ENCODE measurements around the gene EPHA6.
"Not testable (repeated sequence)": the region's sequence is repeated elsewhere in the genome, so short reads cannot be mapped to it uniquely, and the experiment has no call there.

The EPHA6 gene

DNA sequence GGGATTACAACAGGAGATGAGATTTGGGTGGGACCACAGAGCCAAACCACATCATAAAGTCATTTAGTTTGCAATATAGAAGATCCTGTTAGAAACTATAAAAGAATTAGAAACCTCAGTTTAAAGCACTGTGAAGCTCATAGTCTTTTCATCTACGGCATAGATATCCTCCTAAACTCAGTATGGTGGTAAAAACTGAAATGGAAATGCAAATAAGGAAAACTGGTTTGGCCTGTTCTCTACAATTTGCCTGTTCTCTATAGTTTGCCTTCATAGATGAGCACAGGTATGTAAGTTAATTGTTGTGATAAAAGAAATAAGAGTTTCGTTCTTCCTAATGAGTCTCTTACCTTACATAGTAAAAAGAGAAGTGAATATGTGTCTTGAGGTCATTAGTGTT, 618.5 kb downstream of the EPHA6 start:
- peak; percentile 84 for DNase-seq (ENCODE audit: low read depth)
- TF ChIP-seq, protein P1, sequence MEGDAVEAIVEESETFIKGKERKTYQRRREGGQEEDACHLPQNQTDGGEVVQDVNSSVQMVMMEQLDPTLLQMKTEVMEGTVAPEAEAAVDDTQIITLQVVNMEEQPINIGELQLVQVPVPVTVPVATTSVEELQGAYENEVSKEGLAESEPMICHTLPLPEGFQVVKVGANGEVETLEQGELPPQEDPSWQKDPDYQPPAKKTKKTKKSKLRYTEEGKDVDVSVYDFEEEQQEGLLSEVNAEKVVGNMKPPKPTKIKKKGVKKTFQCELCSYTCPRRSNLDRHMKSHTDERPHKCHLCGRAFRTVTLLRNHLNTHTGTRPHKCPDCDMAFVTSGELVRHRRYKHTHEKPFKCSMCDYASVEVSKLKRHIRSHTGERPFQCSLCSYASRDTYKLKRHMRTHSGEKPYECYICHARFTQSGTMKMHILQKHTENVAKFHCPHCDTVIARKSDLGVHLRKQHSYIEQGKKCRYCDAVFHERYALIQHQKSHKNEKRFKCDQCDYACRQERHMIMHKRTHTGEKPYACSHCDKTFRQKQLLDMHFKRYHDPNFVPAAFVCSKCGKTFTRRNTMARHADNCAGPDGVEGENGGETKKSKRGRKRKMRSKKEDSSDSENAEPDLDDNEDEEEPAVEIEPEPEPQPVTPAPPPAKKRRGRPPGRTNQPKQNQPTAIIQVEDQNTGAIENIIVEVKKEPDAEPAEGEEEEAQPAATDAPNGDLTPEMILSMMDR (IDR thresholded peaks at IDR 0.05; ENCODE audit: control insufficient read depth, extremely low read depth, insufficient read depth) = no peak

DNA sequence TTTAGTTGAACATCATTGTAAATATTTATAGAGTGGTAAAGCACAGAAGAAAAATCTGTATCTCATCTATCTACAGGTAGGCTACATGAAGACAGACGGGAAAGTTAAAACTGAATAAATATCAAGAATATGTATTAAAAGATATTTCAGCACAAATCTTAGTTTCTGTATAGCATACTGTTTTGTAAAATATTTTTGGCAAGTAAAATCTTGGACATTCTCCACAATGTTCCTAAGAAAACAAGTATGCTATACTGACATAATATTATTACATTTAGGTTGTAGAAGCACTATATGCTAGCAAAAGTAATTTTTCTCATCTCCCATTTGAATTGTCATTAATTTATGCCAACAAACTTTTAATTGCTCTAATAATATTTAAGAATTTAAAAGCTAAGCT, 623.7 kb downstream of the EPHA6 start:
- TF ChIP-seq, protein P1 (IDR thresholded peaks at IDR 0.05; ENCODE audit: control insufficient read depth, extremely low read depth, insufficient read depth) = no peak
- no peak for DNase-seq (ENCODE audit: low read depth)

More for the DNA sequence above, 618.5 kb downstream of the EPHA6 start:
- H3K4me3 ChIP-seq (ENCODE audit: low read depth, low read length) = no peak overlapping the region

DNA sequence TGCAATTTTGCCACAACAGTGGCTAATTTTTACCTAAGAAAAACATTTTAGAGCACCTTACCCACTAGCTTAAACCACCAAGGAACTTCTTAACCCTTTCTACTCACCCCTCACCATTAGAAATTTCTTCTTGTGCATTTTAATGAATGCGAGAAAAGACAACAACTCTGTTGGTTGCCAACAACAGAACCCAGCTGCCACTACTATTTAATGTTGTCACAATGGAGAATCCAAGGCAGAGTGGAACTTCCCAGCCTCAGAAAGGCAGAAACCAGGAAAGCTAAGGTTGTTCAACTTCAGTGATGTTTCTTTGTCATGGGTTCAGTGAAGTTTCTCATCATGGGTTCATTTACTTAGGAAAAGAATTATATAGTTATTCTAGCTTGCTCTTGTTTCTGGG, 625.0 kb downstream of the EPHA6 start:
- TF ChIP-seq, protein P1 (IDR thresholded peaks at IDR 0.05; ENCODE audit: control insufficient read depth, extremely low read depth, insufficient read depth) = no peak
- no peak for DNase-seq (ENCODE audit: low read depth)

More for the DNA sequence above, 623.7 kb downstream of the EPHA6 start:
- no peak overlapping the region for H3K4me3 ChIP-seq (ENCODE audit: low read depth, low read length)

DNA sequence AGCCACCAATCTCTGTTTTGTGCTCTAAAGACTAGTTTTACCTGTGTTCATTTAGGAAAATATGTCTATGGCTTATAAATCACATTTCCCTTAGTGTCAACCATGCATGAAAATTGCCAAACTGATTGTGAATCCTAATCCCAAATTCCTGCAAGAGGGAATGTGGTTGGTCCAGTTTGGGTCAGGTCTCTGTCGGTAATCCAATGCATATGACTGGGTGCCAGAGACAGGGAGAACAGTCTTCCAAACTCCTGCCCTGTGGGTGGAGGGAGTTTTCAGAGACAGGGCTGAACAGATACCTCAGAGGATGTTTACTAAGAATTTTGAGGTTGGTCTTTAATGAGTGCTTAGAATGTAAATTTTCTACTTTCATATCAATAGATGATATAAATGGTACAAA, 649.6 kb downstream of the EPHA6 start:
- TF ChIP-seq, protein P1 (IDR thresholded peaks at IDR 0.05; ENCODE audit: control insufficient read depth, extremely low read depth, insufficient read depth) = no peak
- no peak overlapping the region for H3K4me3 ChIP-seq (ENCODE audit: low read depth, low read length)
- DNase-seq (ENCODE audit: low read depth) = no peak

More for the DNA sequence above, 625.0 kb downstream of the EPHA6 start:
- no peak overlapping the region for H3K4me3 ChIP-seq (ENCODE audit: low read depth, low read length)

DNA sequence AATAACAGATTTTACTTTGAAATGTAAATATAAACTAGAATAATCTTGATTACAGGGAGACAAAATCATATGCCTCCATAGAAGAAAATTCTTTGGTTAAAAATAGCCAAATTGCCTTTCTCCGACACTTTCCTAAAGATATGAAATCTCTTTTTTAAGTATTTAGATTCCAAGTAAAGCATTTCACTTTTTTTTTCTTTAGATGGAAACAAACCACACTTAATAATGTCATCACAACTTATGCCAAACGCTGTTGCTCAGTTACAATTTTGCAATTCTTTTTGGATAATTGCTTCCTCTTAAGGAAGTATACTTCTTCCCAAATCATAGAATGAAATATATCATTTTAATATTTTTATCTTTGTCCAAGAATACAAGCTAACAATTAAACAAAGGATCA, 656.1 kb downstream of the EPHA6 start:
- DNase-seq (ENCODE audit: low read depth) = no peak

DNA sequence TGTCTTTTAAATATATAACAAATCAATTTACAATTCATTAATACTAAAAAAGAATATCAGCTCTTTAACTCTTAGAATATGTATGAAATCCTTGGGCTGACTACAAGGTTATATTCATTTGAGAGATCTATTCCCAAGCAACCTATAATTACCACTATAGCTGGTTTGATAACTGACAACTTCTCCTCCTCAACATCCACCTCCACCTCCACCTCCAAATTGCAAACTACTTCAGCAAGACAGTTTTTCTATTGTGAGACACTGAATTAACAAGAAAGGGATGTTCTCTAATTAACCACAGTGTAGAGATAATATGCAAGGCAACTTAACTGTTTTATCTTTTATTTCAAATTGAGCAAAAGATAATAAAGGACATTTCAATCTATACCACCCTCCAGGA, 665.3 kb downstream of the EPHA6 start:
- no peak for DNase-seq (ENCODE audit: low read depth)
- TF ChIP-seq, protein P1 (IDR thresholded peaks at IDR 0.05; ENCODE audit: control insufficient read depth, extremely low read depth, insufficient read depth) = no peak
- no peak overlapping the region for H3K4me3 ChIP-seq (ENCODE audit: low read depth, low read length)

More for the DNA sequence above, 656.1 kb downstream of the EPHA6 start:
- no peak overlapping the region for H3K4me3 ChIP-seq (ENCODE audit: low read depth, low read length)
- TF ChIP-seq, protein P1 (IDR thresholded peaks at IDR 0.05; ENCODE audit: control insufficient read depth, extremely low read depth, insufficient read depth) = no peak

DNA sequence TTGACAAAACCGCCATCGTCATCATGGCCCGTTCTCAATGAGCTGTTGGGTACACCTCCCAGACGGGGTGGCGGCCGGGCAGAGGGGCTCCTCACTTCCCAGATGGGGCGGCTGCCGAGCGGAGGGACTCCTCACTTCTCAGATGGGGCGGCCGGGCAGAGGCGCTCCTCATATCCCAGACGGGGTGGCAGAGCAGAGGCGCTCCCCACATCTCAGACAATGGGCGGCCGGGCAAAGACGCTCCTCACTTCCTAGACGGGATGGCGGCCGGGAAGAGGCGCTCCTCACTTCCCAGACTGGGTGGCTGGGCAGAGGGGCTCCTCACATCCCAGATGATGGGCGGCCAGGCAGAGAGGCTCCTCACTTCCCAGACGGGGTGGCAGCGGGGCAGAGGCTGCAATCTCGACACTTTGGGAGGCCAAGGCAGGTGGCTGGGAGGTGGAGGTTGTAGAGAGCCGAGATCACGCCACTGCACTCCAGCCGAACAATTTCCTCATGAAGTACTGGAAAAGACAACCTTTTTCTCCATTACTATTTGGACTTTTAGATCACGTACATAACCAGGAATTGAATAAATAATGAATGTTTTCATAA, 666.4 kb downstream of the EPHA6 start:
- DNase-seq (ENCODE audit: low read depth) = not testable (repeated sequence)

More for the DNA sequence above, 666.4 kb downstream of the EPHA6 start:
- H3K4me3 ChIP-seq (ENCODE audit: low read depth, low read length) = not testable (repeated sequence)

Measured in LNCaP clone FGC (cell line).